HG03159 (cell line): ENCODE measurements around the gene TMEM25.
A peak's percentile ranks its signal among the peaks of the same experiment; 100 is the strongest.
"Not testable (repeated sequence)": the region's sequence is repeated elsewhere in the genome, so short reads cannot be mapped to it uniquely, and the experiment has no call there.

ENCODE experiments used
- ATAC-seq: cut with Tn5 transposase; IDR thresholded peaks from one replicate; pipeline ENCODE4 v1.9.1; 2021; ENCODE audit warnings: mild to moderate bottlenecking, moderate library complexity; ENCODE audit not compliant: unreplicated experiment

Gene TMEM25

GRCh38 chr11:118530683-118531596 lies at the start of gene TMEM25:
TSS of gene TMEM25 (plus strand) at chr11:118531192. CDS start at chr11:118531802, 610 bp downstream.
- ATAC-seq: peak; percentile 70

GRCh38 chr11:118481238-118481637 lies 49.8 kb upstream of the TMEM25 start:
- ATAC-seq: not testable (repeated sequence)

- ATAC-seq: no peak
Observed at GRCh38 chr11:118484405-118484804, 46.6 kb upstream of the TMEM25 start.

GRCh38 chr11:118485273-118485672 lies 45.7 kb upstream of the TMEM25 start:
- no peak for ATAC-seq

GRCh38 chr11:118488480-118489109 lies 42.4 kb upstream of the TMEM25 start:
- no peak for ATAC-seq

GRCh38 chr11:118491041-118491440 lies 40.0 kb upstream of the TMEM25 start:
- no peak for ATAC-seq

GRCh38 chr11:118497831-118498230 lies 33.2 kb upstream of the TMEM25 start:
- ATAC-seq: no peak

GRCh38 chr11:118503216-118503615 lies 27.8 kb upstream of the TMEM25 start:
- no peak for ATAC-seq

GRCh38 chr11:118511601-118512000 lies 19.4 kb upstream of the TMEM25 start:
- ATAC-seq: no peak

- no peak for ATAC-seq
Observed at GRCh38 chr11:118514103-118514502, 16.9 kb upstream of the TMEM25 start.

- no peak for ATAC-seq
Observed at GRCh38 chr11:118519549-118519948, 11.4 kb upstream of the TMEM25 start.

GRCh38 chr11:118521892-118522311 lies 9.1 kb upstream of the TMEM25 start:
- ATAC-seq: no peak

- no peak for ATAC-seq
Observed at GRCh38 chr11:118522571-118523072, 8.4 kb upstream of the TMEM25 start.

- no peak for ATAC-seq
Observed at GRCh38 chr11:118524356-118524755, 6.6 kb upstream of the TMEM25 start.

- ATAC-seq: no peak
Observed at GRCh38 chr11:118524757-118525470, 6.1 kb upstream of the TMEM25 start.

- ATAC-seq: no peak
Observed at GRCh38 chr11:118526688-118527087, 4.3 kb upstream of the TMEM25 start.

- no peak for ATAC-seq
Observed at GRCh38 chr11:118527109-118527508, 3.9 kb upstream of the TMEM25 start, which contains the start of gene TTC36. TSS of gene TTC36 (plus strand) at chr11:118527474. CDS start at chr11:118527495, 21 bp downstream.

- ATAC-seq: no peak
Observed at GRCh38 chr11:118528511-118528910, 2.5 kb upstream of the TMEM25 start.

- ATAC-seq: no peak
Observed at GRCh38 chr11:118529584-118530175, 1.3 kb upstream of the TMEM25 start.

- no peak for ATAC-seq
Observed at GRCh38 chr11:118530180-118530682, 761 bp upstream of the TMEM25 start.
